Measurements from ENCODE around the gene PCDH9.

Gene PCDH9

DNA sequence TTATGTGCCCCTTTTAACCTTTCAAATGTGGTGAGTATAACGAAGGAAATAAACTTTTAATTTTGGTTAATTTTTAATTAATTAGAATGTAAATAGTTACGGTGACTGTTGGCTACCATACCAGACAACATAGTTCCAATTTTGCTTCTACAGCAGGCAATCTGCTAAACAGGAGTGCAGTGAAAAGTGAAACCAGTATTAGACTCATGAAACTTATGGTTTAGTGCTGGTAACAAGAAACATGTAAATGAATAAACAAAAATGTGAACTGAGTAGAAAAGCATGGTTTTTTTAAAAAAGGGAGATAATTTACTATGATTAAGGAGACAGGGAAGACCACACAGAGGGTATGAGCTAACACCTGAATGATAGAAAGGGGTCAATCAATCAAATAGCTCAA lies 478.4 kb downstream of the PCDH9 start:
- H3K9me3 ChIP-seq (replicated peaks in 1 of 2; ENCODE audit: control insufficient read depth in 2 of 2, insufficient read depth in 1 of 2, low read depth in 1 of 2, low read length in 2 of 2), result no peaks in the 10 kb centered on the region
- no peak overlapping the region for H2BK120ac ChIP-seq (ENCODE audit: low read depth, low read length)
- no peaks in the 10 kb centered on the region for H3K36me3 ChIP-seq (replicated peaks in 1 of 2; ENCODE audit: control insufficient read depth in 2 of 2, insufficient read depth in 2 of 2, low read length in 2 of 2)
- no peak overlapping the region for H2AK5ac ChIP-seq (ENCODE audit: low read depth, low read length)
- no peak overlapping the region for H2AFZ ChIP-seq (ENCODE audit: low read length)
- WGBS, 2 donors (ENCODE audit: extremely low coverage in 2 of 2, insufficient read length in 2 of 2, insufficient replicate concordance in 1 of 2), result no CpG with 5 or more reads among the region's 2 CpGs
- H3K27ac ChIP-seq (replicated peaks; ENCODE audit: low read length), result no peak overlapping the region
- no peak overlapping the region for H3K4ac ChIP-seq (ENCODE audit: low read length)
- no peak overlapping the region for H2BK12ac ChIP-seq (ENCODE audit: low read length)
- H3K23ac ChIP-seq (ENCODE audit: low read depth, low read length, poor library complexity), result no peak overlapping the region
- H2BK15ac ChIP-seq (ENCODE audit: low read length), result no peak overlapping the region
- no peak overlapping the region for H3K18ac ChIP-seq (ENCODE audit: low read length)
- no peak for DNase-seq (ENCODE audit: low spot score)
- no peak overlapping the region for H2BK5ac ChIP-seq (ENCODE audit: low read length)
- H3K4me3 ChIP-seq (ENCODE audit: low read length in 2 of 2), result no peak overlapping the region
- no peaks in the 10 kb centered on the region for H3K79me1 ChIP-seq (ENCODE audit: low read depth, low read length)
- no peak overlapping the region for H4K91ac ChIP-seq (ENCODE audit: low read depth, low read length, poor library complexity)
- no peaks in the 10 kb centered on the region for H3K27me3 ChIP-seq (ENCODE audit: control insufficient read depth in 3 of 3, insufficient read depth in 3 of 3, low read depth in 1 of 3, low read length in 3 of 3)
- H3K4me2 ChIP-seq (ENCODE audit: insufficient read depth, low read length, poor library complexity, severe bottlenecking), result no peak overlapping the region
- H3K14ac ChIP-seq (ENCODE audit: low read length), result no peak overlapping the region
- H4K8ac ChIP-seq (ENCODE audit: low read depth, low read length), result no peak overlapping the region
- H3K4me1 ChIP-seq (ENCODE audit: control insufficient read depth in 2 of 2, insufficient read depth in 1 of 2, low read depth in 1 of 2, low read length in 2 of 2), result no peaks in the 10 kb centered on the region
- no peak overlapping the region for H3K9ac ChIP-seq (ENCODE audit: low read depth, low read length, poor library complexity)

DNA sequence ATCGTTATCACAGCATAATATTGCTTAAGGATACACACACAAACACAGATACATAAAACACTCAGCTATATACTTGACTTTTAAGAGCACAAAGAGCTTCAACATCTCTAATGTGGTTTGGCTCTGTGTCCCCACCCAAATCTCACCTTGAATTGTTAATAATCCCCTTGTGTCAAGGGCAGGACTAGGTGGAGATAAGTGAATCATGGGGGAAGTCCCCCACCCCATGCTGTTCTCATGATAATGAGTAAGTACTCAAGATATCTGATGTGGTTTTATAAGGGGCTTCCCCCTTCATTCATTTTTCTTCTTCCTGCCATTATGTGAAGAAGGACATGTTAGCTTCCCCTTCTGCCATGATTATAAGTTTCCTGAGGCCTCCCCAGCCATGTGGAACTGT lies 481.4 kb downstream of the PCDH9 start:
- no peak overlapping the region for H3K4me3 ChIP-seq (ENCODE audit: low read length in 2 of 2)
- no peak overlapping the region for H2BK15ac ChIP-seq (ENCODE audit: low read length)
- no peak overlapping the region for H2BK5ac ChIP-seq (ENCODE audit: low read length)
- no peaks in the 10 kb centered on the region for H3K9me3 ChIP-seq (replicated peaks in 1 of 2; ENCODE audit: control insufficient read depth in 2 of 2, insufficient read depth in 1 of 2, low read depth in 1 of 2, low read length in 2 of 2)
- no peak overlapping the region for H3K4me2 ChIP-seq (ENCODE audit: insufficient read depth, low read length, poor library complexity, severe bottlenecking)
- H3K18ac ChIP-seq (ENCODE audit: low read length), result no peak overlapping the region
- no peak overlapping the region for H3K27ac ChIP-seq (replicated peaks; ENCODE audit: low read length)
- DNase-seq (ENCODE audit: low spot score), result no peak
- no peak overlapping the region for H4K91ac ChIP-seq (ENCODE audit: low read depth, low read length, poor library complexity)
- no peak overlapping the region for H2AK5ac ChIP-seq (ENCODE audit: low read depth, low read length)
- no peak overlapping the region for H3K4ac ChIP-seq (ENCODE audit: low read length)
- H4K8ac ChIP-seq (ENCODE audit: low read depth, low read length), result no peak overlapping the region
- H3K14ac ChIP-seq (ENCODE audit: low read length), result no peak overlapping the region
- H2BK12ac ChIP-seq (ENCODE audit: low read length), result no peak overlapping the region
- peaks cover 0 to 7% of the 10 kb centered on the region in 2 donors for H3K4me1 ChIP-seq (ENCODE audit: control insufficient read depth in 2 of 2, insufficient read depth in 1 of 2, low read depth in 1 of 2, low read length in 2 of 2)
- no peak overlapping the region for H2BK120ac ChIP-seq (ENCODE audit: low read depth, low read length)
- H2AFZ ChIP-seq (ENCODE audit: low read length), result no peak overlapping the region
- no peaks in the 10 kb centered on the region for H3K36me3 ChIP-seq (replicated peaks in 1 of 2; ENCODE audit: control insufficient read depth in 2 of 2, insufficient read depth in 2 of 2, low read length in 2 of 2)
- no CpG with 5 or more reads among the region's 1 CpG for WGBS, 2 donors (ENCODE audit: extremely low coverage in 2 of 2, insufficient read length in 2 of 2, insufficient replicate concordance in 1 of 2)
- H3K23ac ChIP-seq (ENCODE audit: low read depth, low read length, poor library complexity), result no peak overlapping the region
- H3K9ac ChIP-seq (ENCODE audit: low read depth, low read length, poor library complexity), result no peak overlapping the region
- no peaks in the 10 kb centered on the region for H3K79me1 ChIP-seq (ENCODE audit: low read depth, low read length)
- H3K27me3 ChIP-seq (ENCODE audit: control insufficient read depth in 3 of 3, insufficient read depth in 3 of 3, low read depth in 1 of 3, low read length in 3 of 3), result no peaks in the 10 kb centered on the region

DNA sequence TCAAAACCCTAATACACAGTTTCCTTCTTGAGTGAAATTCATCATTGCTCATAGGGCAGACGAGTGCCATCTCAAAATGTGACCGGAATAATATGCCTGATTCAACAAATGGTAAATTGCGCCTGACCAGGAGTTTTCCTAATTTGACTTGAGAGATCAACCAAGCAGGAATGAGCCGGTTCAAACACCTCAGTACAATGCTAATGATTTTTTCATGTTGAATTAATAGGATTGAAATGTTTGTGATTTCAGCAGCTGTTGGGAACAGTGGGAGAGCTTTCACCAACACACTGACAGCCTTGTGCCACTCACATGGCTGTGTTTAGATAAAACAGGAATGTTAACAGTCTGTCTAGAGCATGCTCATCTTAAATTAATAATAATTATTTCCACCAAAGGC lies 484.8 kb downstream of the PCDH9 start:
- Histone ChIP-seq H2BK15ac (ENCODE audit: low read length) (no peak overlapping the region), H2BK12ac (ENCODE audit: low read length) (no peak overlapping the region), H3K9ac (ENCODE audit: low read depth, low read length, poor library complexity) (no peak overlapping the region), H3K14ac (ENCODE audit: low read length) (no peak overlapping the region), H3K4me3 (ENCODE audit: low read length in 2 of 2) (no peak overlapping the region), H2AFZ (ENCODE audit: low read length) (peak overlapping the region; percentile 71), H3K9me3 (replicated peaks in 1 of 2; ENCODE audit: control insufficient read depth in 2 of 2, insufficient read depth in 1 of 2, low read depth in 1 of 2, low read length in 2 of 2) (no peaks in the 10 kb centered on the region), H3K18ac (ENCODE audit: low read length) (no peak overlapping the region), H3K4me1 (ENCODE audit: control insufficient read depth in 2 of 2, insufficient read depth in 1 of 2, low read depth in 1 of 2, low read length in 2 of 2) (peaks cover 0 to 7% of the 10 kb centered on the region in 2 donors), H3K4me2 (ENCODE audit: insufficient read depth, low read length, poor library complexity, severe bottlenecking) (no peak overlapping the region), H4K8ac (ENCODE audit: low read depth, low read length) (no peak overlapping the region), H3K79me1 (ENCODE audit: low read depth, low read length) (no peaks in the 10 kb centered on the region), H2BK120ac (ENCODE audit: low read depth, low read length) (no peak overlapping the region), H2AK5ac (ENCODE audit: low read depth, low read length) (no peak overlapping the region), H3K36me3 (replicated peaks in 1 of 2; ENCODE audit: control insufficient read depth in 2 of 2, insufficient read depth in 2 of 2, low read length in 2 of 2) (no peaks in the 10 kb centered on the region), H3K27me3 (ENCODE audit: control insufficient read depth in 3 of 3, insufficient read depth in 3 of 3, low read depth in 1 of 3, low read length in 3 of 3) (no peaks in the 10 kb centered on the region), H4K91ac (ENCODE audit: low read depth, low read length, poor library complexity) (no peak overlapping the region), H2BK5ac (ENCODE audit: low read length) (no peak overlapping the region), H3K27ac (replicated peaks; ENCODE audit: low read length) (no peak overlapping the region), H3K23ac (ENCODE audit: low read depth, low read length, poor library complexity) (no peak overlapping the region), H3K4ac (ENCODE audit: low read length) (no peak overlapping the region)
- DNase-seq (ENCODE audit: low spot score), result no peak
- no CpG with 5 or more reads among the region's 4 CpGs for WGBS, 2 donors (ENCODE audit: extremely low coverage in 2 of 2, insufficient read length in 2 of 2, insufficient replicate concordance in 1 of 2)

DNA sequence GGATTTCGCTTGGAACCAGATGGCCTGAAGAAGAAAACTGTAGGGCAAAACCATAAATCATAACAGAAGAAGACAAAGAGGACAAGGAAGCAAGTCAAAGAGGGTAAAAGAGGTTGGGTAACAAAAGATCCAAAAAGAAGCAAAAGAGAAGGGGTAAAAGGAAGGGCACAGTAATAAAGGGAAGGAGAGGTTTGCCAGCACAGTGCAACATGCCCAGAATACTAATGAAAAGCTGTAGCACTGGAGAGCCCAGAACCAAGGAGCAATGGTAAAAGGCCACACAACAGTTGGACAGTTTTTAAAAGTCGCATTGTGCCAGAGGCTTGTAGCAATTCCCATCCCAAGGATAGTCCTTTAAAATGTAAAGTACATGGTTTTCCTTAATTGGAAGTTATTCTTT lies 506.6 kb downstream of the PCDH9 start:
- DNase-seq (ENCODE audit: low spot score), result no peak
- no peaks in the 10 kb centered on the region for H3K9me3 ChIP-seq (replicated peaks in 1 of 2; ENCODE audit: control insufficient read depth in 2 of 2, insufficient read depth in 1 of 2, low read depth in 1 of 2, low read length in 2 of 2)
- no peaks in the 10 kb centered on the region for H3K36me3 ChIP-seq (replicated peaks in 1 of 2; ENCODE audit: control insufficient read depth in 2 of 2, insufficient read depth in 2 of 2, low read length in 2 of 2)
- no peak overlapping the region for H3K14ac ChIP-seq (ENCODE audit: low read length)
- H3K23ac ChIP-seq (ENCODE audit: low read depth, low read length, poor library complexity), result no peak overlapping the region
- H2AFZ ChIP-seq (ENCODE audit: low read length), result peak overlapping the region; percentile 66
- no peak overlapping the region for H3K4ac ChIP-seq (ENCODE audit: low read length)
- no peak overlapping the region for H4K8ac ChIP-seq (ENCODE audit: low read depth, low read length)
- H2BK120ac ChIP-seq (ENCODE audit: low read depth, low read length), result no peak overlapping the region
- H2BK5ac ChIP-seq (ENCODE audit: low read length), result no peak overlapping the region
- H3K27me3 ChIP-seq (ENCODE audit: control insufficient read depth in 3 of 3, insufficient read depth in 3 of 3, low read depth in 1 of 3, low read length in 3 of 3), result no peaks in the 10 kb centered on the region
- no peak overlapping the region for H2BK12ac ChIP-seq (ENCODE audit: low read length)
- no peak overlapping the region for H3K9ac ChIP-seq (ENCODE audit: low read depth, low read length, poor library complexity)
- no peak overlapping the region for H3K18ac ChIP-seq (ENCODE audit: low read length)
- no peak overlapping the region for H2BK15ac ChIP-seq (ENCODE audit: low read length)
- H3K4me2 ChIP-seq (ENCODE audit: insufficient read depth, low read length, poor library complexity, severe bottlenecking), result no peak overlapping the region
- no peak overlapping the region for H4K91ac ChIP-seq (ENCODE audit: low read depth, low read length, poor library complexity)
- H3K4me1 ChIP-seq (ENCODE audit: control insufficient read depth in 2 of 2, insufficient read depth in 1 of 2, low read depth in 1 of 2, low read length in 2 of 2), result peaks cover 2 to 15% of the 10 kb centered on the region in 2 donors
- no peak overlapping the region for H3K4me3 ChIP-seq (ENCODE audit: low read length in 2 of 2)
- H2AK5ac ChIP-seq (ENCODE audit: low read depth, low read length), result no peak overlapping the region
- H3K27ac ChIP-seq (replicated peaks; ENCODE audit: low read length), result no peak overlapping the region
- WGBS, 2 donors (ENCODE audit: extremely low coverage in 2 of 2, insufficient read length in 2 of 2, insufficient replicate concordance in 1 of 2), result no CpG with 5 or more reads among the region's 2 CpGs
- no peaks in the 10 kb centered on the region for H3K79me1 ChIP-seq (ENCODE audit: low read depth, low read length)

Measured in neuronal stem cell (in vitro differentiated cells).